SHP77 treated with DMSO at 0.1 percent for 48 hours (cell line): ENCODE data around the gene PROX1.

ENCODE experiments used
- DNase-seq: peaks from one replicate; lab custom pipeline; 2025; lab: John Stamatoyannopoulos, UW

The PROX1 gene

DNA sequence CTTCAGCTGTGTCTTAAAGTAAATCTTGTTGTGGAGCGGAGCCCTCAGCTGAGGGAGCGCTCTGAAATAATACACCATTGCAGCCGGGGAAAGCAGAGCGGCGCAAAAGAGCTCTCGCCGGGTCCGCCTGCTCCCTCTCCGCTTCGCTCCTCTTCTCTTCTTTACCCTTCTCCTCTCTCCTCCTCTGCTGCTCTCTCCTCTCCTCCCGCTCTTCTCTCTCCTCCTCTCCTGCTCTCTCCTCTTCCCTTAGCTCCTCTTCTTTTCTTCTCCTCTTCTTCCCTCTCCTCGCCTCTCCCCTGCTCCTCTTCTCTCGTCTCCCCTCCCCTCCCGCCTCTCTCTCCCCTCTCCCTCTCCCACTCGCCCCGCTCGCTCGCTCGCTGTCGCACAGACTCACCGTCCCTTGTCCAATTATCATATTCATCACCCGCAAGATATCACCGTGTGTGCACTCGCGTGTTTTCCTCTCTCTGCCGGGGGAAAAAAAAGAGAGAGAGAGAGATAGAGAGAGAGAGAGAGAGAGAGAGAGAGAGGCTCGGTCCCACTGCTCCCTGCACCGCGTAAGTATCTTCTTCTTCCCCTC, at the start of gene PROX1:
PROX1 (plus strand) TSS at position 47 of the 580 bp plus-strand sequence. CDS start 8,563 bp downstream, outside the sequence.
- peak; percentile 62 for DNase-seq

DNA sequence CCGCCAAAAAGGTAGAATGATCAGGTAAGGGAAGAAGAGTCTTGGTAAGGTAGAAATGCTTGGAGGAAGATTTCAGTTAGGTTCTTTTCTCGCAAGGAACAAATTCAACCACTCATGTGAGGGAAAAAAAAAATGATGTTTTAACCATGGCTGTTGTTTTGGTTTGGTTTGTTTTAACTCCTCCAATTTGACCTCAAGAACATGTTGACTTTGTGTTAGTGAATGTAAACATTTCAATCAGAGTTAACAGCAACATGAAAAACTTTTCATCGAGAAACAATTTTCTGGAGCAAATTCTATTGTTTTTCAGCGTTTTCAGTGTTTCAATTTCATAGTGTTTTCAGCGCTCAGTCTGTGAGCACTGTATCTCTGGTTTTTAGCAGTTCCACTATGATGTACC, 49.0 kb upstream of the PROX1 start:
- no peak for DNase-seq

- no peak for DNase-seq
These were observed 47.9 kb upstream of the PROX1 start for GRCh38 chr1:213939888-213940287.

GRCh38 chr1:213940947-213941346, 46.8 kb upstream of the PROX1 start:
- no peak for DNase-seq

DNA sequence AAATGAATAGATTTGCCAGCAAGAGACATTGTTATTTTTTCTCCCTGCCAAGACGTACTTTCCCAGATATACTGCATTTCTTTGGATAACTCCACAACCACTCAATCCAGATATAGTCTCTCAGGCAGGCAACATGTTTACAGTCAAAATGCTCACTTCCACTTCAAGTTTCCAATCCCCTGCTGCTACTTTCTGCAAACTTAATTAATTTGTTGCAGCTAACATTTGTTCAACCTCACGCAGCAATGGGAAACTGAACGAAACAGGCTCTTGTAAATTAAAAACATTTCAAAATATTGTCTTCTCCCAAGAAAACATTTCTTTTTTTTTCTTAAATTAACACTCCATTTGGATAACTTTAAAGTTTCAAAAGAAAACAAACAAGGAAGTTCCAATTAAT, 45.7 kb upstream of the PROX1 start:
- no peak for DNase-seq

GRCh38 chr1:213947200-213947801, 40.5 kb upstream of the PROX1 start:
- no peak for DNase-seq

- DNase-seq: no peak
These were observed 35.9 kb upstream of the PROX1 start for GRCh38 chr1:213951876-213952275.

- DNase-seq: no peak
These were observed 34.0 kb upstream of the PROX1 start for GRCh38 chr1:213953806-213954205.

GRCh38 chr1:213956295-213956770, 31.4 kb upstream of the PROX1 start:
- no peak for DNase-seq

GRCh38 chr1:213958346-213958745, 29.4 kb upstream of the PROX1 start:
- no peak for DNase-seq

DNA sequence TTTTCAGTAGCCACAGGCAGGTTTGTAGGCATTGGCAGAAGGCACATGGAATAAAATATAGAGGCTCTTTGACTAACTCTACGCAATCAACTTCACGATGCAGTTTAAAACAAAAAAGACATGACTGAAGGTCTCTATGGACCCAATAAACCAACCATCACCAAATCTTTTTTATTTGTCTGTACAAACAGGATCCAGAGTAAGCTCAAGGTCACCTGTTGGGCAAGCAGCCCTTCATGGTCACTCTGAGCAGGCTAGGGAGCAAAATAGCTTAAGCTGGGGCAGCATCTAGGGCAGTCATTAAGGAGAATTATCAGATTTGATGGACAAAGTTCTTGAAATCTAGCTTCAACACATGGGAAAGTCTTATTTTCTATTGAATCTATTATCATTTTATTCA, 26.8 kb upstream of the PROX1 start:
- no peak for DNase-seq

- DNase-seq: no peak
These were observed 25.3 kb upstream of the PROX1 start for GRCh38 chr1:213962508-213962907.

DNA sequence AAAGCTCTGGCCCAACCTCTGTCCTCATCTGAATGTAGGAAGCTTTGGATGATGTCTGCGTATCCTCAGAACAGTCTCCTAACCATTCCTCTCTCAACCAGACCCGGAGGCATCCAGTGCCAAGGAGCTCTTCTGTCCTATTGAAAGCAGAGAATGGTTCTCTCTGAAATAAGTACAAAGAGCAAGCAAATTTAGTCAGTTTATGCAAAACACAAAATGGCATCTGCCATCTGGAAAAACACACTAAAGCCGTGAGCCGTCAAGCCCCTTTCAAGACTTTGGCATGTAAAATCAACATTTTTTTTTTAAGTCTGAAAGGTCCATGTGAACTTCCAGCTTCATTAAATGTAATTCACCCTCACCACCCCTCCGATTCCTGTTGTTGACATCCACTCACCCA, 21.7 kb upstream of the PROX1 start:
- no peak for DNase-seq

- DNase-seq: no peak
These were observed 19.5 kb upstream of the PROX1 start for GRCh38 chr1:213968146-213968825.

DNA sequence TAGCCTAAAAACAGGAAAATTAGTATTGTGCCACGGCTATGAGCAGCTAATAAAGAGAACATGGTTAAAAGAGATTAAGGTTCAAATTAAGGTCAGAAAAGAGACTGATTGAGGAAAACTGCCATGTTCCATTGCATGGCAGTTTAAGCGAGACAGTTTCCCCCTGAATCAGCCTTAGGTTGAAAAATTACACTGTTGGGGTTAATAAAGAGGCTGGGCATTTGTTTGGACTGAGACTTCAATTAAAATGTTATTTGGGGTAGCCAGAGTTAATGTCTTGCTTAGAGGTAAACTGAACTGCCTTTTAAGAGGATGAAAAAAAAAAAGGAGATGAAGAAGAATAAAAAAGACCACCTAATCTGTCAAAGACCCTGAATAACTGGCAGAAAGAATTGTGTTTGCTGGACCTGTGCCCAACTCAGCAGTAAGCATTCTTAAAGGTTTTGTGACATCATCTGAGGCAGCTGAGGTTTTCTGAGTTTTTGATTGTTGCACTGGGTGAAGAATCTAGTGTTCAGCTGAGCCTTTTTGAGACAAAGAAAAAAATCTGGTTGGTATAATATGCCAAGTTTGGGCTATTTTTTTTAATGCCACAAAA, 17.7 kb upstream of the PROX1 start:
- no peak for DNase-seq

- DNase-seq: no peak
These were observed 15.6 kb upstream of the PROX1 start for GRCh38 chr1:213972141-213972540.

DNA sequence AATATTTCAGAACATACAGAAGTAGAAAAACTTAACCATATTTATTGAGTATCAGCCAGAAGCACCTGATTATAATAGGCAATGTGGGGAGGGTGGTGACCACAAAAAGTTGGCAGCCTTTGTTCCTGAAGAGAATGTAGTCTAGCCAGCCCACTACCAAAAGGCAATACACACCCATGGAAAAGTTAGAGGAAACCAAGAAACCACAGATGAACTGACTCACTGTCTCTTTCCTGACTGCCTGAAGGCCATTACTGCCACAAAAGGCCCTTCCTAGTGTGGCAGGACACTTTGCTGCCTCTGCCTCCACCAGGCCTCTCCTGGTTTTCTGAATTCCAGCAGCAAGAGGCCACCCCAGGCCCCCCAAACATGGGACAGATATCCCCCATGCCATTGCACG, 14.6 kb upstream of the PROX1 start:
- no peak for DNase-seq

DNA sequence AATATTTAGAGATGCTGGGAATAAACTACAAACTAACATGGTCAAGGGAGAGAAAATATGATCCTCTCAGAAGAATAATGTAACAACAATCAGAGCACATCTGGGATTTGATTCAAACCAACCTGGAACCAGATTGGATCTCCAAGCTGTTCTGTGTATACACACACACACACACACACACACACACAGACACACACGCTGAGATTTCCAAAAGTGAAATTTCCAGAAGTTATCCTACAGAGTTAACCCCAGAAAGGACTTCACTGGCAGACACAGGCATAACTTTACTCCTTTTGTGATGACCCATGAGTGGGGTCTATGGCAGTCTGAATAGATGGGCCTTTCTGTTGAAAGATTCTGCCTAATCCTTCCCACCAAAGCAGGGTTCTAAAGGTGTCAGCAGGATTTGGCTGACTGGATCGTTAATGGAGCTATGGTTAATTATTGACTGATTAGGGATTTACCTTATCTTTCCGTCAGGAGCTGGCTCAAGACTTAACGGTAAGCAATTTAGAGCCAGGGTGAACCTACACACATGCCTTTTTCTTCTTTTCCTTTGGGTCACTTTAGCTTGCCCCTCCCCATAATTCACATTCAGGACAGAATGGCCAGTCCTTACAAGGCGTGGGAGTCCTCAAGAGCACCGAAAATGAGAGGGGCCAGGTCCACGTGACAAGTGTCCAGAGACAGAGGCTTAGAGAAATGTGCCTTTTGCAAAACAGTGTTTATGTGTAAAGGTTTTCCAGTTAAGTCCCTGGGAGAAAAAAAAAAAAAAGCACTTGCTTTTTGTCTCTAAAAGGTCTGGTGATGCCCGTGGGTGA, 10.9 kb upstream of the PROX1 start:
- DNase-seq: no peak

- DNase-seq: no peak
These were observed 10.3 kb upstream of the PROX1 start for GRCh38 chr1:213977486-213977842.

GRCh38 chr1:213977909-213978308, 9.9 kb upstream of the PROX1 start:
- no peak for DNase-seq

DNA sequence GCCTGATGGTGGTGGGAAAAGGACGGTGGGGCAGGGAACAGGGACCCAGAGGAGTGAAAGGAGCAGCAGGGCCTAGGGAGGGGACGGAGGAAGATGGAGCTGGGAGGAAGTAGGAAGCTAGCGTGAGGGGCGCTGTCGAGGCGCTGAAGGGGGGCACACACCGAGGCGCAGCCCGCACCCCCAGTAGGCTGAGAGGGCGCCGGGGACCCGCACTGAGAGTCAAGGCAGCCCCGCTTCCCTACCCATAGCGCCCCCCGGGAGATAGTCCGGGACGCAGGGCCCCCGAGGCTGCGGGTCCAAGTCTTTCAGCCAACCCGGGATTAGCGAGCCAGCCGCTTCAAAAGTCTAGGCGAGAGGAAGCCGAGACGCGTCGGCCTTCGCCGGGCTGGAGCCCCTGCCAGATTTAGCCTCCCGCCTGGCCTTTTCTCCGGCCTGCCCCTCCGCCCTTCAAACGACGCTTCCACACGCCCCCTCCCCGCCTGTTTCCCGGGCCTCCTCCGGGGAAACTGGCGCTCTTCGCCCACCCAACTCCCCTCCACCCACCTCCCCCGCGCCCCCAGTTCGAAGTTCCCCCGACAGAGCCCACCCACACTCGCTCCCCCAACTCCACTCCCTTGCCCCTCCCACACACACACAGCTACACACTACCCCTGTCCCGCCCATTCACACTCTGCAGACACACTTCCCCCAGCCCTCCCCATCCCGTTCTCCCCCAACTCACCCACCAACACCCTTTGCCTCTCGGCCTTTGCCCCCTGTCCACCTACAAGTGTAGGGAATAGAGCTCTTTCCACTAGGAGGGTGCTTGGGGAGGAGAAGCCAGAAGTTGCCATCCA, 7.8 kb upstream of the PROX1 start:
- DNase-seq: no peak
